GM12878 (cell line): ENCODE data around the gene FAHD2A.

Experiments
- CEBPB ChIP-seq, 2 experiments: fragments of 150-350 bp in 1 of 2; IDR thresholded peaks; 2 replicates each; pipeline ENCODE4 v1.6.1; 2012 to 2014; ENCODE audit warnings: low read depth in 2 of 2, low read length in 2 of 2, borderline replicate concordance in 1 of 2, inconsistent platforms in 1 of 2
- CHD1 ChIP-seq: IDR thresholded peaks from 2 replicates; pipeline ENCODE4 v1.6.1; 2012; ENCODE audit warnings: low read depth, low read length, improper control_type of control experiment
- EZH2 ChIP-seq: IDR thresholded peaks from 2 replicates; pipeline ENCODE4 v1.6.1; 2012; ENCODE audit warnings: low read depth, mild to moderate bottlenecking, control low read depth, inconsistent platforms, low read length, borderline replicate concordance; ENCODE audit not compliant: control insufficient read depth
- FOXK2 ChIP-seq: fragments of 450-650 bp; IDR thresholded peaks from 2 replicates; pipeline ENCODE4 v1.6.1; 2017; ENCODE audit warnings: mild to moderate bottlenecking, moderate library complexity
- JUNB ChIP-seq: IDR thresholded peaks from 2 replicates; pipeline ENCODE4 v1.6.1; 2016; ENCODE audit warnings: antibody characterized with exemption, mild to moderate bottlenecking
- PKNOX1 ChIP-seq: fragments of 450-650 bp; IDR thresholded peaks from 2 replicates; pipeline ENCODE4 v1.6.1; 2016; ENCODE audit warnings: mild to moderate bottlenecking
- POLR2A ChIP-seq: IDR thresholded peaks from 2 replicates; pipeline ENCODE4 v1.6.1; 2011; ENCODE audit warnings: low read depth, mild to moderate bottlenecking, low read length
- RFX5 ChIP-seq: IDR thresholded peaks from 2 replicates; pipeline ENCODE4 v1.6.1; 2011; ENCODE audit warnings: low read depth, low read length, improper control_type of control experiment
- TF ChIP-seq, protein P1 (sequence below), 3 experiments: IDR thresholded peaks in 2 of 3; conservative IDR thresholded peaks in 1 of 3; 2 replicates each; pipeline ENCODE4 v1.5.1; 2011; ENCODE audit warnings: low read depth in 3 of 3, low read length in 3 of 3, mild to moderate bottlenecking in 3 of 3, control low read depth in 2 of 3, moderate library complexity in 2 of 3, inconsistent platforms in 1 of 3, mixed read lengths in 1 of 3; ENCODE audit not compliant: control insufficient read depth in 2 of 3, insufficient read depth in 1 of 3; ENCODE audit errors: extremely low read depth in 1 of 3
- TF ChIP-seq, protein P2 (sequence below): IDR thresholded peaks from 2 replicates; pipeline ENCODE4 v1.6.1; 2011; ENCODE audit warnings: borderline replicate concordance, low read depth, mild to moderate bottlenecking, moderate library complexity, low read length; ENCODE audit not compliant: insufficient read depth, poor library complexity, severe bottlenecking
- TF ChIP-seq, protein P3 (sequence below): IDR thresholded peaks from 2 replicates; pipeline ENCODE4 v1.6.1; 2011; ENCODE audit warnings: borderline replicate concordance, low read depth, mild to moderate bottlenecking, moderate library complexity, mixed read lengths, low read length; ENCODE audit not compliant: insufficient read depth; ENCODE audit errors: extremely low read length

GRCh38 chr2:95386031-95386430, 16.5 kb upstream of the FAHD2A start:
- TF ChIP-seq, protein P1, sequence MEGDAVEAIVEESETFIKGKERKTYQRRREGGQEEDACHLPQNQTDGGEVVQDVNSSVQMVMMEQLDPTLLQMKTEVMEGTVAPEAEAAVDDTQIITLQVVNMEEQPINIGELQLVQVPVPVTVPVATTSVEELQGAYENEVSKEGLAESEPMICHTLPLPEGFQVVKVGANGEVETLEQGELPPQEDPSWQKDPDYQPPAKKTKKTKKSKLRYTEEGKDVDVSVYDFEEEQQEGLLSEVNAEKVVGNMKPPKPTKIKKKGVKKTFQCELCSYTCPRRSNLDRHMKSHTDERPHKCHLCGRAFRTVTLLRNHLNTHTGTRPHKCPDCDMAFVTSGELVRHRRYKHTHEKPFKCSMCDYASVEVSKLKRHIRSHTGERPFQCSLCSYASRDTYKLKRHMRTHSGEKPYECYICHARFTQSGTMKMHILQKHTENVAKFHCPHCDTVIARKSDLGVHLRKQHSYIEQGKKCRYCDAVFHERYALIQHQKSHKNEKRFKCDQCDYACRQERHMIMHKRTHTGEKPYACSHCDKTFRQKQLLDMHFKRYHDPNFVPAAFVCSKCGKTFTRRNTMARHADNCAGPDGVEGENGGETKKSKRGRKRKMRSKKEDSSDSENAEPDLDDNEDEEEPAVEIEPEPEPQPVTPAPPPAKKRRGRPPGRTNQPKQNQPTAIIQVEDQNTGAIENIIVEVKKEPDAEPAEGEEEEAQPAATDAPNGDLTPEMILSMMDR (IDR thresholded peaks at IDR 0.05 in 2 of 3, conservative IDR thresholded peaks at IDR 0.05 in 1 of 3; ENCODE audit: control insufficient read depth in 2 of 3, extremely low read depth in 1 of 3, insufficient read depth in 1 of 3, low read depth in 3 of 3, low read length in 3 of 3), result no peak
- TF ChIP-seq CHD1 (no peak), CEBPB (IDR thresholded peaks at IDR 0.05; ENCODE audit: borderline replicate concordance in 1 of 2, low read depth in 2 of 2, low read length in 2 of 2) (no peak), PKNOX1 (no peak), FOXK2 (no peak), EZH2 (no peak), POLR2A (no peak), RFX5 (no peak), JUNB (no peak)
- TF ChIP-seq, protein P2, sequence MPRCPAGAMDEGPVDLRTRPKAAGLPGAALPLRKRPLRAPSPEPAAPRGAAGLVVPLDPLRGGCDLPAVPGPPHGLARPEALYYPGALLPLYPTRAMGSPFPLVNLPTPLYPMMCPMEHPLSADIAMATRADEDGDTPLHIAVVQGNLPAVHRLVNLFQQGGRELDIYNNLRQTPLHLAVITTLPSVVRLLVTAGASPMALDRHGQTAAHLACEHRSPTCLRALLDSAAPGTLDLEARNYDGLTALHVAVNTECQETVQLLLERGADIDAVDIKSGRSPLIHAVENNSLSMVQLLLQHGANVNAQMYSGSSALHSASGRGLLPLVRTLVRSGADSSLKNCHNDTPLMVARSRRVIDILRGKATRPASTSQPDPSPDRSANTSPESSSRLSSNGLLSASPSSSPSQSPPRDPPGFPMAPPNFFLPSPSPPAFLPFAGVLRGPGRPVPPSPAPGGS, result no peak
- TF ChIP-seq, protein P3, sequence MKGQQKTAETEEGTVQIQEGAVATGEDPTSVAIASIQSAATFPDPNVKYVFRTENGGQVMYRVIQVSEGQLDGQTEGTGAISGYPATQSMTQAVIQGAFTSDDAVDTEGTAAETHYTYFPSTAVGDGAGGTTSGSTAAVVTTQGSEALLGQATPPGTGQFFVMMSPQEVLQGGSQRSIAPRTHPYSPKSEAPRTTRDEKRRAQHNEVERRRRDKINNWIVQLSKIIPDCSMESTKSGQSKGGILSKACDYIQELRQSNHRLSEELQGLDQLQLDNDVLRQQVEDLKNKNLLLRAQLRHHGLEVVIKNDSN, result no peak
